Naive B cell (primary cell): ENCODE data around the gene TNFRSF25. TPM values are rescaled to one million over a fixed set of nuclear protein-coding genes. Genes with fewer than 3 reads are reported as not detected.

ENCODE experiments used
- ATAC-seq, 2 donors: fragments of 150-1000 bp; cut with Tn5 transposase; 2 replicates each; pipeline ENCODE4 v1.10.0; 2021; ENCODE audit warnings: low read depth in 2 of 2, mild to moderate bottlenecking in 2 of 2, moderate library complexity in 2 of 2
- DNase-seq: peaks from one replicate; pipeline ENCODE4 v3.0.0; 2022
- H3K27ac Mint-ChIP-seq, 6 donors: one replicate each; pipeline ENCODE4 v1.8.0; 2020 to 2022; ENCODE audit warnings: mild to moderate bottlenecking in 6 of 6, mixed read lengths in 6 of 6, moderate library complexity in 5 of 6, inconsistent platforms in 2 of 6
- H3K27me3 Mint-ChIP-seq, 3 donors: one replicate each; pipeline ENCODE4 v1.8.0; 2021 to 2022; ENCODE audit warnings: mixed read lengths in 3 of 3, mild to moderate bottlenecking in 1 of 3
- H3K36me3 Mint-ChIP-seq, 2 donors: one replicate each; pipeline ENCODE4 v1.8.0; 2020 to 2022; ENCODE audit warnings: mixed read lengths in 2 of 2, inconsistent platforms in 1 of 2, mild to moderate bottlenecking in 1 of 2
- H3K4me1 Mint-ChIP-seq, 3 donors: one replicate each; pipeline ENCODE4 v1.8.0; 2020 to 2022; ENCODE audit warnings: mixed read lengths in 3 of 3, inconsistent platforms in 1 of 3, mild to moderate bottlenecking in 1 of 3, moderate library complexity in 1 of 3
- H3K4me3 Mint-ChIP-seq, 8 donors: one replicate each; pipeline ENCODE4 v1.8.0; 2020 to 2022; ENCODE audit warnings: mild to moderate bottlenecking in 8 of 8, mixed read lengths in 8 of 8, moderate library complexity in 8 of 8, inconsistent platforms in 2 of 8
- H3K9me3 Mint-ChIP-seq, 7 donors: one replicate each; pipeline ENCODE4 v1.8.0; 2020 to 2022; ENCODE audit warnings: mixed read lengths in 7 of 7, mild to moderate bottlenecking in 5 of 7, inconsistent platforms in 2 of 7, moderate library complexity in 1 of 7
- polyA plus RNA-seq, 6 donors: library from polyadenylated mRNA; unstranded; fragments of 300-500 nt; fragmentation: Illumina TruSeq; gene quantifications; one replicate each; pipeline ENCODE4 v1.2.3, GENCODE V29; 2021; ENCODE audit warnings: low read depth in 6 of 6

TNFRSF25 gene
- polyA plus RNA-seq, 6 donors from 2014 or later, result 0.28 to 0.68 TPM; not detected in 4

GRCh38 chr1:6489383-6489765, 23.4 kb upstream of the TNFRSF25 start:
- Mint-ChIP-seq H3K36me3 (no peaks in the 10 kb centered on the region), H3K27me3 (peaks cover 5 to 33% (median 28%) of the 10 kb centered on the region in 3 donors), H3K4me1 (peaks cover 24 to 29% (median 28%) of the 10 kb centered on the region in 3 donors), H3K4me3 (peak overlapping the region in 7 of 8 donors; percentile 33 to 89 (median 78)), H3K27ac (no peak overlapping the region), H3K9me3 (no peaks in the 10 kb centered on the region)
- no peak for DNase-seq
- ATAC-seq, result no peak

- Mint-ChIP-seq H3K4me1 (peaks cover 26 to 29% (median 28%) of the 10 kb centered on the region in 3 donors), H3K9me3 (no peaks in the 10 kb centered on the region), H3K4me3 (peak overlapping the region in 3 of 8 donors; percentile 33 to 84 (median 47)), H3K36me3 (no peaks in the 10 kb centered on the region), H3K27me3 (peaks cover 8 to 37% (median 31%) of the 10 kb centered on the region in 3 donors), H3K27ac (no peak overlapping the region)
- DNase-seq (no peak), ATAC-seq (no peak)
These were observed 22.8 kb upstream of the TNFRSF25 start for GRCh38 chr1:6488602-6489382.

GRCh38 chr1:6487804-6488484, 22.0 kb upstream of the TNFRSF25 start:
- no peak for DNase-seq
- peaks cover 26 to 29% (median 28%) of the 10 kb centered on the region in 3 donors for H3K4me1 Mint-ChIP-seq
- no peak overlapping the region for H3K27ac Mint-ChIP-seq
- H3K27me3 Mint-ChIP-seq, result peaks cover 9 to 46% (median 31%) of the 10 kb centered on the region in 3 donors
- peak overlapping the region in 2 of 8 donors; percentile 4 to 40 for H3K4me3 Mint-ChIP-seq
- no peaks in the 10 kb centered on the region for H3K9me3 Mint-ChIP-seq
- ATAC-seq, result no peak
- no peaks in the 10 kb centered on the region for H3K36me3 Mint-ChIP-seq

- Mint-ChIP-seq H3K36me3 (no peaks in the 10 kb centered on the region), H3K27ac (no peak overlapping the region), H3K4me1 (peaks cover 21 to 25% (median 24%) of the 10 kb centered on the region in 3 donors), H3K4me3 (peak overlapping the region in 5 of 8 donors; percentile 18 to 76 (median 57)), H3K9me3 (no peaks in the 10 kb centered on the region), H3K27me3 (peaks cover 19 to 58% (median 42%) of the 10 kb centered on the region in 3 donors)
- ATAC-seq, result peak; percentile 74 to 75
- DNase-seq, result peak; percentile 70
These were observed 20.5 kb upstream of the TNFRSF25 start for GRCh38 chr1:6486433-6487011.

GRCh38 chr1:6485168-6486101, 19.5 kb upstream of the TNFRSF25 start:
- DNase-seq, result no peak
- Mint-ChIP-seq H3K36me3 (no peaks in the 10 kb centered on the region), H3K27ac (no peak overlapping the region), H3K9me3 (no peaks in the 10 kb centered on the region), H3K27me3 (peaks cover 19 to 64% (median 42%) of the 10 kb centered on the region in 3 donors), H3K4me1 (peaks cover 12 to 21% (median 18%) of the 10 kb centered on the region in 3 donors), H3K4me3 (peak overlapping the region in 2 of 8 donors; percentile 60 to 71)
- no peak for ATAC-seq

- peaks cover 10 to 17% (median 12%) of the 10 kb centered on the region in 3 donors for H3K4me1 Mint-ChIP-seq
- peaks cover 19 to 64% (median 42%) of the 10 kb centered on the region in 3 donors for H3K27me3 Mint-ChIP-seq
- no peaks in the 10 kb centered on the region for H3K9me3 Mint-ChIP-seq
- no peak for ATAC-seq
- H3K36me3 Mint-ChIP-seq, result no peaks in the 10 kb centered on the region
- H3K4me3 Mint-ChIP-seq, result peak overlapping the region in 4 of 8 donors; percentile 36 to 80 (median 54)
- no peak for DNase-seq
- H3K27ac Mint-ChIP-seq, result peak overlapping the region in 1 of 6 donors; percentile 72
These were observed 18.8 kb upstream of the TNFRSF25 start for GRCh38 chr1:6484826-6485167.

GRCh38 chr1:6483761-6484117, 17.8 kb upstream of the TNFRSF25 start:
- peaks cover 19 to 69% (median 42%) of the 10 kb centered on the region in 3 donors for H3K27me3 Mint-ChIP-seq
- peaks cover 10 to 16% (median 11%) of the 10 kb centered on the region in 3 donors for H3K4me1 Mint-ChIP-seq
- no peak for ATAC-seq
- no peak overlapping the region for H3K27ac Mint-ChIP-seq
- no peaks in the 10 kb centered on the region for H3K9me3 Mint-ChIP-seq
- DNase-seq, result no peak
- no peaks in the 10 kb centered on the region for H3K36me3 Mint-ChIP-seq
- peak overlapping the region in 1 of 8 donors; percentile 47 for H3K4me3 Mint-ChIP-seq

- DNase-seq (no peak), ATAC-seq (no peak)
- H3K4me3 Mint-ChIP-seq, result no peak overlapping the region
- peaks cover 19 to 68% (median 42%) of the 10 kb centered on the region in 3 donors for H3K27me3 Mint-ChIP-seq
- no peaks in the 10 kb centered on the region for H3K9me3 Mint-ChIP-seq
- H3K4me1 Mint-ChIP-seq, result peaks cover 10 to 16% (median 11%) of the 10 kb centered on the region in 3 donors
- H3K36me3 Mint-ChIP-seq, result no peaks in the 10 kb centered on the region
- no peak overlapping the region for H3K27ac Mint-ChIP-seq
These were observed 17.2 kb upstream of the TNFRSF25 start for GRCh38 chr1:6483017-6483760.

- ATAC-seq, result no peak
- H3K4me1 Mint-ChIP-seq, result peaks cover 10 to 16% (median 11%) of the 10 kb centered on the region in 3 donors
These were observed 15.8 kb upstream of the TNFRSF25 start for GRCh38 chr1:6481820-6482219.

GRCh38 chr1:6477039-6477820, 11.3 kb upstream of the TNFRSF25 start:
- no peak overlapping the region for H3K4me3 Mint-ChIP-seq
- H3K9me3 Mint-ChIP-seq, result no peaks in the 10 kb centered on the region
- peaks cover 4 to 26% (median 6%) of the 10 kb centered on the region in 3 donors for H3K27me3 Mint-ChIP-seq
- DNase-seq, result no peak
- peaks cover 0 to 8% (median 2%) of the 10 kb centered on the region in 3 donors for H3K4me1 Mint-ChIP-seq
- no peak for ATAC-seq
- no peaks in the 10 kb centered on the region for H3K36me3 Mint-ChIP-seq
- peak overlapping the region in 1 of 6 donors; percentile 10 for H3K27ac Mint-ChIP-seq

More at GRCh38 chr1:6481820-6482219, 15.8 kb upstream of the TNFRSF25 start:
- H3K4me3 Mint-ChIP-seq, result no peak overlapping the region
- no peaks in the 10 kb centered on the region for H3K36me3 Mint-ChIP-seq
- peaks cover 14 to 56% (median 36%) of the 10 kb centered on the region in 3 donors for H3K27me3 Mint-ChIP-seq
- no peak overlapping the region for H3K27ac Mint-ChIP-seq
- H3K9me3 Mint-ChIP-seq, result no peaks in the 10 kb centered on the region
- no peak for DNase-seq

- DNase-seq (no peak), ATAC-seq (no peak)
- Mint-ChIP-seq H3K27me3 (peaks cover 0 to 21% (median 0%) of the 10 kb centered on the region in 3 donors), H3K27ac (no peak overlapping the region), H3K4me3 (no peak overlapping the region), H3K9me3 (no peaks in the 10 kb centered on the region), H3K4me1 (peaks cover 0 to 8% (median 2%) of the 10 kb centered on the region in 3 donors), H3K36me3 (no peaks in the 10 kb centered on the region)
These were observed 10.5 kb upstream of the TNFRSF25 start for GRCh38 chr1:6476483-6476882.
